BLaER1 treated with 17β-estradiol and CSF1 and Interleukin-3, amounts not matched to agents 10 nM and 100 nM (cell line): ENCODE data around the gene TTC12.

ENCODE experiments used
- H3K27ac ChIP-seq, 11 experiments: shearing (Covaris generic); formaldehyde crosslinking; 2 replicates each; pipeline ENCODE4 v1.8.1; 2022
- H3K27me3 ChIP-seq, 11 experiments: shearing (Covaris generic); formaldehyde crosslinking; 2 replicates each; pipeline ENCODE4 v1.8.1; 2022
- H3K36me3 ChIP-seq, 11 experiments: shearing (Covaris generic); formaldehyde crosslinking; 2 replicates each; pipeline ENCODE4 v1.8.1; 2022
- H3K4me1 ChIP-seq, 10 experiments: shearing (Covaris generic); formaldehyde crosslinking; 2 replicates each; pipeline ENCODE4 v1.8.1; 2022
- H3K4me2 ChIP-seq, 11 experiments: shearing (Covaris generic); formaldehyde crosslinking; 2 replicates each; pipeline ENCODE4 v1.8.1; 2022
- H3K4me3 ChIP-seq, 10 experiments: shearing (Covaris generic); formaldehyde crosslinking; 2 replicates each; pipeline ENCODE4 v1.8.1; 2022
- H3K9ac ChIP-seq, 11 experiments: shearing (Covaris generic); formaldehyde crosslinking; 2 replicates each; pipeline ENCODE4 v1.8.1; 2022
- H3K9me3 ChIP-seq, 11 experiments: shearing (Covaris generic); formaldehyde crosslinking; replicated peaks in 1 of 11; 2 replicates each; pipeline ENCODE4 v1.8.1; 2022
- H4K20me1 ChIP-seq, 11 experiments: shearing (Covaris generic); formaldehyde crosslinking; 2 replicates each; pipeline ENCODE4 v1.8.1; 2022
- Cebpa-rat ChIP-seq, 11 experiments: shearing (Covaris generic); IDR thresholded peaks; 2 replicates each; pipeline ENCODE4 v1.8.1; 2022

The TTC12 gene

DNA sequence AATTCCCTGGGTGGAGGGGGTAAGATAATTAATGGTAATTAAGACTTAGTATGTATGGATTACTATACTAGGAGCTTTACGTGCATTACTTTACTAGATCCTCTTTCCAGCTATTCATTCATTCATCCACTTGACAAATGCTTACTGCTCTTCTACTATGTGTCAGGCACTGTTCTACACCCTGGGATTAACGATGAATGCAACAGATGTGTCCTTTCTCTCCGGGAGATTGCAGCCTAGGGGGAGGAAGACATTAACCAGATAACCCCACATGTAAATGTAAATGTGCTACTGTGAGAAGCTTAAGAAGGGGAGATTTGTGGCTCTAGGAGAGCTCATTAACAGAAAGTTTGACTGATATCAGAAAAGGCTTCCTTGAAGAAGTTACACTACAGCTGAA lies 74.9 kb downstream of the TTC12 start:
- no peak overlapping the region for H3K4me3 ChIP-seq
- peaks cover 0 to 12% (median 5%) of the 10 kb centered on the region in 11 experiments; a peak in 4 of 22 replicates for H3K9me3 ChIP-seq
- H3K9ac ChIP-seq = no peak overlapping the region
- H3K36me3 ChIP-seq = no peaks in the 10 kb centered on the region
- H3K27ac ChIP-seq = no peak overlapping the region
- H4K20me1 ChIP-seq = no peaks in the 10 kb centered on the region
- no peaks in the 10 kb centered on the region for H3K27me3 ChIP-seq
- no peak for TF ChIP-seq Cebpa-rat (IDR thresholded peaks at IDR 0.05)
- H3K4me2 ChIP-seq = no peak overlapping the region
- H3K4me1 ChIP-seq = no peaks in the 10 kb centered on the region

DNA sequence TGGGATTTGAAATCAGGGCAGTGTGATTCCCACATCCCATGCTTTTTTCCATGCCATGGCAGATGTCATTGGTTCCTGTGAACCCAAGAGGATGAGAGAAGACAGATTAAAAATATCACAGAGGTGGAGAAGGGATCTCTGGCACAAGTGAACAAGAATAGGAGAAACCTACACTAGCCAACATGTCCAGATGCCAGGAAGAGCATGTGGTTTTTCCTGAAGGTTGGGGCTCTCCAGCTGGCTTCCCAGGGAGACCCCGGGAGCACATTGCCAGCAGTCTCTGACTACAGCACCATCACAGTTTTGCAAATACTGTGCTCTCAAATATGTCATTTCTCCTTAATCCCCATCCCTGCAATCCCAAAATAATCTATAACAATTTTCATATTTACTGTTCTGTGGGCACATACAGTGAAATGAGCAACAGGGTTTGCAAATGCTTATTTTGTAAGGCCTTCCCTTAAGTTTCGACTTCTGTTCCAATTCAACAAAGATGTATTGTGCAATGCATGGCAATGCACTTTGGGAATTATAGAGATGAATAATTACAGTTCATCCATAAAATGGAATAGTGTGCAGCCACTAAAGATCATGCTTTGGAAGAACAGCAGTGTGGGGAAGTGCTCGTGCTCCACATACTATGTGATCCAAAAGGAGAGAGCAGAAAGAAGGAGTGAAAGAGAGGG lies 78.0 kb downstream of the TTC12 start:
- Histone ChIP-seq H3K4me3 (no peak overlapping the region), H3K36me3 (no peaks in the 10 kb centered on the region), H3K9me3 (peaks cover 0 to 10% (median 5%) of the 10 kb centered on the region in 11 experiments; a peak in 4 of 22 replicates), H4K20me1 (no peaks in the 10 kb centered on the region), H3K27me3 (no peaks in the 10 kb centered on the region), H3K4me2 (no peak overlapping the region), H3K9ac (no peak overlapping the region), H3K27ac (no peak overlapping the region), H3K4me1 (peaks cover 0 to 26% (median 15%) of the 10 kb centered on the region in 10 experiments; a peak in 18 of 20 replicates)
- TF ChIP-seq Cebpa-rat (IDR thresholded peaks at IDR 0.05) = no peak

DNA sequence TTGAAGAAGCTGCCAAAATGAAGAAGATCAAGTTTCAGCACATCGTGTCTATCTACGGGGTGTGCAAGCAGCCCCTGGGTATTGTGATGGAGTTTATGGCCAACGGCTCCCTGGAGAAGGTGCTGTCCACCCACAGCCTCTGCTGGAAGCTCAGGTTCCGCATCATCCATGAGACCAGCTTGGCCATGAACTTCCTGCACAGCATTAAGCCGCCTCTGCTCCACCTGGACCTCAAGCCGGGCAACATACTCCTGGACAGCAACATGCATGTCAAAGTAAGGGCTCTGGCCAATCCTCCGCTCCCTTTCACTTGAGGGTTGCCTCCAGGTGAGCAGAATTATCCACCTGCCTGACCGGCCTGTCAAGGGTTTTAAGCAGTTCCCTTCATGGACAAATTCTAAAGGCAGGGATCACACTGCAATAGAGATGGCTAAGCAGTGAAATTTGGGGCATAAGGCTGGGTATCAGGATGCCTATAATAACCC lies 79.2 kb downstream of the TTC12 start:
- H3K27ac ChIP-seq = no peak overlapping the region
- no peak overlapping the region for H3K9ac ChIP-seq
- peaks cover 0 to 26% (median 15%) of the 10 kb centered on the region in 10 experiments; a peak in 18 of 20 replicates for H3K4me1 ChIP-seq
- H3K4me3 ChIP-seq = no peak overlapping the region
- no peak for TF ChIP-seq Cebpa-rat (IDR thresholded peaks at IDR 0.05)
- H3K27me3 ChIP-seq = no peaks in the 10 kb centered on the region
- no peaks in the 10 kb centered on the region for H3K36me3 ChIP-seq
- peaks cover 0 to under 1% (median 0%) of the 10 kb centered on the region in 11 experiments; a peak in 1 of 22 replicates for H3K9me3 ChIP-seq
- H3K4me2 ChIP-seq = no peak overlapping the region
- H4K20me1 ChIP-seq = no peaks in the 10 kb centered on the region

DNA sequence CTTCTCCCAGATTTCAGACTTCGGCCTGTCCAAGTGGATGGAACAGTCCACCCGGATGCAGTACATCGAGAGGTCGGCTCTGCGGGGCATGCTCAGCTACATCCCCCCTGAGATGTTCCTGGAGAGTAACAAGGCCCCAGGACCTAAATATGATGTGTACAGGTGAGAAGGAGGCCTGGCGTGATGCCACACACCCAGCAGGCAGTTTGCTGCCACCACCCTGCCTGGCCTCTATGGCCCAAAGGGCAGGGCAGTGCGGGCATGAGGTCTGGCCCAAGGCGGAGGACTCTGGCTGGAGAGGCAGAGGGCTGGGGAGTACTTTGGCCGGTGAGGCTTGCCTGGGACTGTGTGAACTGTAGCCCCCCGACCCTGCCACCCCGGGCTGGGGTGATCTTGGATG lies 80.5 kb downstream of the TTC12 start:
- Histone ChIP-seq H3K36me3 (no peaks in the 10 kb centered on the region), H3K9me3 (no peaks in the 10 kb centered on the region), H3K27me3 (no peaks in the 10 kb centered on the region), H3K4me1 (peaks cover 0 to 26% (median 15%) of the 10 kb centered on the region in 10 experiments; a peak in 18 of 20 replicates), H3K4me2 (peak overlapping the region in 9 of 11 experiments; percentile 35 to 79 (median 65); a peak in 18 of 22 replicates), H3K27ac (no peak overlapping the region), H3K4me3 (no peak overlapping the region), H3K9ac (no peak overlapping the region), H4K20me1 (no peaks in the 10 kb centered on the region)
- no peak for TF ChIP-seq Cebpa-rat (IDR thresholded peaks at IDR 0.05)

DNA sequence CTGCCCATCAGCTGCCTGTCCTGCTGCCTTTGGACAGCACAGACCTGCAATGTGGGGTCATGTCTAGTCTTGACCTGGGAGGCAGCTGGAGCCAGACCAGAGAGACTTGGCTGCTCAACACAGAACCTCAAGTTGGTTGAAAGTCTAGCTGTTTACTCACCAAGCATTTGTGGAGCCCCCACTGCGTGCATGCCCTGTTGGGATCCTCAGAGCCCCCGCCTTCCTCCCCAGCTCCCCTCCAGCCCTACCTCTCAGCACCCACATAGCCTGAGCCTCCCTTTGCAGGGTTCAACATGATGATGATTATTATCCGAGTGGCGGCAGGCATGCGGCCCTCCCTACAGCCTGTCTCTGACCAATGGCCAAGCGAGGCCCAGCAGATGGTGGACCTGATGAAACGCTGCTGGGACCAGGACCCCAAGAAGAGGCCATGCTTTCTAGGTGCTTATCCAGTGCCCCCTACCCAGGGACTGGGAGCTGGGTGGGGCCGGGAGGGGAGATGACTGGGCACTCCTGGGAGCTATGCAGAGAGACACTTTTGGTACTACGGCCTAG lies 81.5 kb downstream of the TTC12 start:
- Histone ChIP-seq H3K27me3 (no peaks in the 10 kb centered on the region), H3K4me3 (no peak overlapping the region), H3K36me3 (no peaks in the 10 kb centered on the region), H4K20me1 (no peaks in the 10 kb centered on the region), H3K9me3 (no peaks in the 10 kb centered on the region), H3K27ac (no peak overlapping the region), H3K4me2 (peak overlapping the region; percentile 35 to 79 (median 61); a peak in 21 of 22 replicates), H3K4me1 (peaks cover 0 to 26% (median 15%) of the 10 kb centered on the region in 10 experiments; a peak in 18 of 20 replicates), H3K9ac (no peak overlapping the region)
- TF ChIP-seq Cebpa-rat (IDR thresholded peaks at IDR 0.05) = no peak

DNA sequence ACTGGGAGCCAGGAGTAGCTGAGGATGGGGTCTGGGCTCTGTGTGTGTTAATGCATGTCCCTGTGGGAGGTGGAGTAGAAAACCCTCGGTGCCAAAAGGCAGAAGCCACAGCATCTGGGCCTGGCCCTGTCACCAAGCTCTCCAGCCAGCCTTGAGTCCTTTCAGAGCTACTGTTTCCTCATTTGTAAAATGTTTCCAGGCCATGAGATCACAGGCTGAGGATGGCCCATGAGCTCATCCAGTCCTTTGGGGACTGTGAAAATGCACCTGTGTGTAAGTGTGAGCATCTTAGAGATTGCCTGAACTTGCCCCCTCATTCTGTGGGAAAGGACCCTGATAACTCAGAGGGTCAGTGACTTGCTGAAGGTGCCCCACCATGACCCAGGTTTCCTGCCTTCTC lies 82.3 kb downstream of the TTC12 start:
- no peaks in the 10 kb centered on the region for H3K9me3 ChIP-seq
- H3K27me3 ChIP-seq = no peaks in the 10 kb centered on the region
- no peaks in the 10 kb centered on the region for H4K20me1 ChIP-seq
- peaks cover 3 to 26% (median 17%) of the 10 kb centered on the region in 10 experiments; a peak in 19 of 20 replicates for H3K4me1 ChIP-seq
- no peak overlapping the region for H3K27ac ChIP-seq
- no peak overlapping the region for H3K4me3 ChIP-seq
- H3K36me3 ChIP-seq = no peaks in the 10 kb centered on the region
- no peak for TF ChIP-seq Cebpa-rat (IDR thresholded peaks at IDR 0.05)
- no peak overlapping the region for H3K9ac ChIP-seq
- H3K4me2 ChIP-seq = peak overlapping the region in 4 of 11 experiments; percentile 15 to 77 (median 65); a peak in 4 of 22 replicates

DNA sequence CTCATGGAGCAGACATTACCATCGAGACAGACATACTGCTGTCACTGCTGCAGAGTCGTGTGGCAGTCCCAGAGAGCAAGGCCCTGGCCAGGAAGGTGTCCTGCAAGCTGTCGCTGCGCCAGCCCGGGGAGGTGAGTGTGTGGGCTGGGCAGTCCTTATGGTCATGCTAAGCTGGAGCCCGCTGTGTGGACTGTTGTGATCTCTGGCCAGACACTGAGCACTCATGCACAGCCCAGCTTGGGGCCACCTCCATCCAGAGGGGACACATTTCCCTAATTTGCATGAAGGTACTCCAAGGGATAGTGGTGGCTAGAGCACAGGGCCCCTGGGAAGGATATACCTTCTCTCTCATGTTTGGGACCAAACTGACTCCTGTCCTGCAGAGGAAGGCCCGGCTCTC lies 82.8 kb downstream of the TTC12 start:
- TF ChIP-seq Cebpa-rat (IDR thresholded peaks at IDR 0.05) = no peak
- no peak overlapping the region for H3K4me3 ChIP-seq
- no peaks in the 10 kb centered on the region for H3K27me3 ChIP-seq
- no peak overlapping the region for H3K9ac ChIP-seq
- H3K4me2 ChIP-seq = no peak overlapping the region
- H4K20me1 ChIP-seq = no peaks in the 10 kb centered on the region
- H3K9me3 ChIP-seq = no peaks in the 10 kb centered on the region
- H3K27ac ChIP-seq = no peak overlapping the region
- peaks cover 6 to 26% (median 20%) of the 10 kb centered on the region in 10 experiments; a peak in 19 of 20 replicates for H3K4me1 ChIP-seq
- H3K36me3 ChIP-seq = no peaks in the 10 kb centered on the region

DNA sequence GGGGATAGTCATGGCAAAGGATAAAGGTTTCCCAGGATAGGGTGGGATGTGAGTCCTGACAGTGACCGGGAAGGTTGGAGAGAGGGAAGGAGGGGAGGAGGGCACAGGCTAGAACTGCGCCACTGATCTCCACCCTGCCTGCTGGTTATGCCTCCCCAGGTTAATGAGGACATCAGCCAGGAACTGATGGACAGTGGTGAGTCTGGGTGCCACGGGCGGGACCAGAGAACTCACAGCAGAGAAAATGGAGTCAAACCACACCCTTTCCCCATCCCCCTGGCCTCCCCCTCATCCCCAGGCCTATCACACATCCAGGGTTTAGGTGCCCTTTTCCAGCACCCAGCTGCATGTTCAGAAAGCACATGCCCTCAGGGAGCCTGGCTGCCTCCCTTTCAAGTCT lies 83.4 kb downstream of the TTC12 start:
- Histone ChIP-seq H3K4me2 (no peak overlapping the region), H4K20me1 (no peaks in the 10 kb centered on the region), H3K4me1 (peaks cover 6 to 27% (median 20%) of the 10 kb centered on the region in 10 experiments; a peak in 19 of 20 replicates), H3K27me3 (no peaks in the 10 kb centered on the region), H3K36me3 (no peaks in the 10 kb centered on the region), H3K27ac (no peak overlapping the region), H3K4me3 (no peak overlapping the region), H3K9ac (no peak overlapping the region), H3K9me3 (no peaks in the 10 kb centered on the region)
- no peak for TF ChIP-seq Cebpa-rat (IDR thresholded peaks at IDR 0.05)

DNA sequence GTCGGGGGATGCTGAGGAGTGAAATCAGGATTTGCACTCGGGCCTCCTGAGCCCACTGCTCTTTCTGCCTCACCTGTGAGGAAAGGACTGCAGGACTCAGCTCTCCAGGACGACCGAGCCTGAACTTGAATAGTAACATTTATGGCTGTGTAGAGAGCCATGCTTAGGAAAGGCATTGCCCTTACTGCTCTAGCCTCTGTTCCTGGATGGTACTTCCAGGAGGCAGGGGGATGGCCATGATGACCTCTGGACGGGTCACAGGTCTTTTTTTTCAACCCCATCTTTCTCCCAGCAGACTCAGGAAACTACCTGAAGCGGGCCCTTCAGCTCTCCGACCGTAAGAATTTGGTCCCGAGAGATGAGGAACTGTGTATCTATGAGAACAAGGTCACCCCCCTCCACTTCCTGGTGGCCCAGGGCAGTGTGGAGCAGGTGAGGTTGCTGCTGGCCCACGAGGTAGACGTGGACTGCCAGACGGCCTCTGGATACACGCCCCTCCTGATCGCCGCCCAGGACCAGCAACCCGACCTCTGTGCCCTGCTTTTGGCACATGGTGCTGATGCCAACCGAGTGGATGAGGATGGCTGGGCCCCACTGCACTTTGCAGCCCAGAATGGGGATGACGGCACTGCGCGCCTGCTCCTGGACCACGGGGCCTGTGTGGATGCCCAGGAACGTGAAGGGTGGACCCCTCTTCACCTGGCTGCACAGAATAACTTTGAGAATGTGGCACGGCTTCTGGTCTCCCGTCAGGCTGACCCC lies 84.5 kb downstream of the TTC12 start:
- Histone ChIP-seq H3K27ac (no peak overlapping the region), H3K27me3 (no peaks in the 10 kb centered on the region), H3K4me1 (peaks cover 6 to 27% (median 20%) of the 10 kb centered on the region in 10 experiments; a peak in 19 of 20 replicates), H3K4me2 (no peak overlapping the region), H3K9me3 (no peaks in the 10 kb centered on the region), H3K4me3 (no peak overlapping the region), H3K9ac (no peak overlapping the region), H4K20me1 (no peaks in the 10 kb centered on the region), H3K36me3 (no peaks in the 10 kb centered on the region)
- TF ChIP-seq Cebpa-rat (IDR thresholded peaks at IDR 0.05) = no peak
